PC-3 (cell line): ENCODE results near the gene RPL5. TPM values are rescaled to one million over a fixed set of nuclear protein-coding genes. Genes with fewer than 3 reads are reported as not detected.
A peak's percentile ranks its signal among the peaks of the same experiment; 100 is the strongest.

Experiments
- ATAC-seq: fragments of 200-7000 bp; cut with Tn5 transposase; 2 replicates; pipeline ENCODE4 v1.9.1; 2020; ENCODE audit warnings: mild to moderate bottlenecking, moderate library complexity
- BruUV-seq: library from RNA; stranded (reverse); fragments of 400-500 nt; replicated peaks from 2 replicates; lab custom pipeline; 2021; lab: Mats Ljungman, UMichigan
- CTCF ChIA-PET: fragments of 300-600 bp; sonication (Branson Sonifier 250); formaldehyde crosslinking; loops from one replicate; lab custom pipeline; 2022; ENCODE audit warnings: antibody characterized with exemption; lab: Charles Lee
- POLR2A ChIA-PET: fragments of 300-600 bp; sonication (Branson Sonifier 250); formaldehyde crosslinking; loops from one replicate; lab custom pipeline; 2022; ENCODE audit warnings: antibody characterized with exemption; ENCODE audit not compliant: unreplicated experiment; lab: Charles Lee
- DNase-seq: peaks from one replicate; pipeline ENCODE4 v3.0.0-alpha.2; 2015
- H2AFZ ChIP-seq: fragments of 300-600 bp; sonication (generic); 2 replicates; pipeline ENCODE4 v1.6.0; 2016; ENCODE audit warnings: antibody characterized with exemption, low read length
- H3F3A ChIP-seq: fragments of 300-600 bp; sonication (generic); one replicate; pipeline ENCODE4 v1.6.0; 2017; ENCODE audit warnings: antibody characterized with exemption, low read length, control low read depth, mild to moderate bottlenecking; ENCODE audit not compliant: unreplicated experiment
- H3K27ac ChIP-seq: fragments of 300-600 bp; sonication (generic); 2 replicates; pipeline ENCODE4 v1.5.1; 2016; ENCODE audit warnings: mild to moderate bottlenecking, low read length
- H3K27me3 ChIP-seq: fragments of 300-600 bp; sonication (generic); 2 replicates; pipeline ENCODE4 v1.6.1; 2016; ENCODE audit warnings: low read length, mixed read lengths
- H3K36me3 ChIP-seq: fragments of 300-600 bp; sonication (generic); 2 replicates; pipeline ENCODE4 v1.6.1; 2016; ENCODE audit warnings: low read depth, mixed run types, low read length, mixed read lengths
- H3K4me1 ChIP-seq: fragments of 300-600 bp; sonication (generic); 2 replicates; pipeline ENCODE4 v1.5.1; 2016; ENCODE audit warnings: low read length; ENCODE audit not compliant: insufficient read depth
- H3K4me2 ChIP-seq: fragments of 300-600 bp; sonication (generic); 2 replicates; pipeline ENCODE4 v1.6.0; 2016; ENCODE audit warnings: low read length
- H3K4me3 ChIP-seq: fragments of 300-600 bp; sonication (generic); 2 replicates; pipeline ENCODE4 v1.5.1; 2016; ENCODE audit warnings: mild to moderate bottlenecking, low read length, mixed read lengths
- H3K79me2 ChIP-seq: fragments of 300-600 bp; sonication (generic); 2 replicates; pipeline ENCODE4 v1.6.1; 2017; ENCODE audit warnings: low read length, mixed read lengths
- H3K9ac ChIP-seq: fragments of 300-600 bp; sonication (generic); 2 replicates; pipeline ENCODE4 v1.6.0; 2016; ENCODE audit warnings: mild to moderate bottlenecking, low read length
- H3K9me2 ChIP-seq: fragments of 300-600 bp; sonication (generic); replicated peaks from 2 replicates; pipeline ENCODE4 v1.6.1; 2016; ENCODE audit warnings: mixed run types, low read length, mixed read lengths
- H3K9me3 ChIP-seq: fragments of 300-600 bp; sonication (generic); 2 replicates; pipeline ENCODE4 v1.6.1; 2016; ENCODE audit warnings: low read length, mixed read lengths
- H4K20me1 ChIP-seq: fragments of 300-600 bp; sonication (generic); 2 replicates; pipeline ENCODE4 v1.6.1; 2016; ENCODE audit warnings: low read length, mixed read lengths
- CTCF ChIP-seq: fragments of 300-600 bp; sonication (generic); conservative IDR thresholded peaks from 2 replicates; pipeline ENCODE4 v1.5.1; 2017; ENCODE audit warnings: antibody characterized with exemption, low read depth, mild to moderate bottlenecking, low read length
- EZH2 ChIP-seq: fragments of 300-600 bp; sonication (generic); IDR thresholded peaks from one replicate; pipeline ENCODE4 v1.6.1; 2017; ENCODE audit warnings: antibody characterized with exemption, mild to moderate bottlenecking, low read length; ENCODE audit not compliant: unreplicated experiment
- EZH2phosphoT487 ChIP-seq: fragments of 300-600 bp; sonication (generic); IDR thresholded peaks from 2 replicates; pipeline ENCODE4 v1.6.1; 2018; ENCODE audit warnings: mild to moderate bottlenecking, antibody characterized with exemption, low read length, borderline replicate concordance
- intact Hi-C: fragments of 100-400 bp; cut with micrococcal nuclease; formaldehyde crosslinking; loops from 2 replicates; pipeline ENCODE4 v1.9.0; 2023
- total RNA-seq: library from RNA; depleted of rRNA; stranded (reverse); fragments of >200 nt; gene quantifications from 2 replicates; pipeline ENCODE4 v1.2.3, GENCODE V29; 2014

RPL5 gene
- total RNA-seq, 1 experiment from 2014 or later, result 1,285 TPM

DNA sequence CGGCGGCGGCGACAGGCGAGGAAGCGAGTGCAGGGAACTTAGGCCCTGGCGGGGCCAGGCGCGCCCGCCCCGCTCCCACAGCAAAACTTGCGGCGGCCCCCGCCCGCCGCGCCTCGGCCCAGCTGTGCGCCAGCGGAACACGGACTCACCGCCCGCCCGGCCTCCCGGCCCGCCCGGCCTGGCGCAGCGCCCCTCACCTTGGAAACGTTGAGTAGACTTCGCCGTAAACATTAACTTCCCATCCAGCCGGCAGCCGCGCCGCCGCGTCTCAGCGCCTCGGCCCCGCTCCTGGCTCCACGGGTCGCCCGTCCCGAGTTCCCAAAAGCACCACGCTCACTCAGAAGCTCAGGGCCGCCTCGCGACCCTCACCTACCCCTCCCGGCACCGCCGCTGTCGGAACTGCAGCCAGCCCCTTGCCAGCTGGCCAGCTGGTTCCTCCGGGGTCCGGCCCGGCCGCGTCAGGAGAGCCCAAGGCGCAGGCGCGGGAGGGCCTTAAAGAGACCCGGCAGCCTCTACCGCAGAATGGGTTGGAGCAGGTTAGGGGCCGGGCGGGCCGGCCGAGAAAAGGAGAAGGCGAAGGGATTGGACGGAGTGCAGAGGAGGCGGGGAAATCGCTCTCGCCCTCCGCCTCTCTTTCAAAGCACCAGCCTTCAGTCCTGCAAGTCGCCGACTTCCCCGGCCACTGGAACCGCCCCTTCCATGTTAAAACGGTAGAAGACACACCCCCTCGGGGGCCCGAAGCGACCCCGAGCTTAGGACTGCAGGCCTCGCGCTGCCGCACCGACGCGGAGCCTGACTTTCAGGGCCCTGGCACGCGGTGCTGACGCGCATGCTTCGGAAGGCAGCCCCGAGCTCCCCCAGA is 47.0 kb upstream of the RPL5 start, which contains the start of gene EVI5:
Gene EVI5, minus strand, starts transcription at position 470 of the 862 bp plus-strand sequence. CDS start 48,562 bp downstream, outside the sequence.
- intact Hi-C loops, result loop anchor here (2.0 kb wide), 2 partner anchors 36 to 46 kb away; no protein-coding TSS in a partner anchor
- Histone ChIP-seq H3K4me1 (peaks cover 11% of the 10 kb centered on the region), H3K36me3 (no peaks in the 10 kb centered on the region), H3F3A (no peaks in the 10 kb centered on the region), H3K9me2 (no peaks in the 10 kb centered on the region), H3K9me3 (no peaks in the 10 kb centered on the region), H3K9ac (peak within 1 kb of the TSS; percentile 79), H3K27ac (peak within 1 kb of the TSS; percentile 49), H3K4me2 (peak within 1 kb of the TSS; percentile 90), H2AFZ (peak within 1 kb of the TSS; percentile 95), H3K27me3 (no peaks in the 10 kb centered on the region), H4K20me1 (no peaks in the 10 kb centered on the region), H3K4me3 (peak within 1 kb of the TSS; percentile 94), H3K79me2 (peaks cover 43% of the 10 kb centered on the region)
- ATAC-seq, result peak; percentile 93
- ChIA-PET POLR2A (interaction anchor here (0.6 to 1.0 kb wide), 3 partner anchors 31 to 406 kb away, joined by 3 read pairs; partner anchors contain the start of gene RPL5), CTCF (interaction anchor here (1.5 to 1.6 kb wide), 2 partner anchors 47 to 475 kb away, joined by 7 to 8 read pairs; partner anchors contain the start of gene RPL5)
- peak; percentile 97 for DNase-seq
- BruUV-seq, result no TSS peak
- no peak for TF ChIP-seq EZH2

- H3K27me3 ChIP-seq, result no peaks in the 10 kb centered on the region
- no TSS peak for BruUV-seq
- H3F3A ChIP-seq, result no peaks in the 10 kb centered on the region
- POLR2A ChIA-PET, result interaction anchor here (1.0 kb wide), 1 partner anchor 45 kb away, joined by 3 read pairs; the partner anchor contains the start of gene RPL5
- CTCF ChIA-PET, result no interaction called here
- peaks cover 31% of the 10 kb centered on the region for H3K79me2 ChIP-seq
- H3K4me1 ChIP-seq, result peaks cover 11% of the 10 kb centered on the region
- TF ChIP-seq EZH2phosphoT487 (no peak), CTCF (no peak), EZH2 (no peak)
- DNase-seq (no peak), ATAC-seq (no peak)
- no peaks in the 10 kb centered on the region for H3K9me3 ChIP-seq
- no peaks in the 10 kb centered on the region for H4K20me1 ChIP-seq
- peak overlapping the region; percentile 94 for H3K4me3 ChIP-seq
- intact Hi-C loops, result no loop called here
- no peaks in the 10 kb centered on the region for H3K9me2 ChIP-seq
- no peak overlapping the region for H3K27ac ChIP-seq
- peak overlapping the region; percentile 90 for H3K4me2 ChIP-seq
- H3K36me3 ChIP-seq, result no peaks in the 10 kb centered on the region
- no peak overlapping the region for H3K9ac ChIP-seq
- peak overlapping the region; percentile 95; the same call in 1 of the 2 replicates for H2AFZ ChIP-seq
These were observed 45.5 kb upstream of the RPL5 start for GRCh38 chr1:92786111-92786901.

DNA sequence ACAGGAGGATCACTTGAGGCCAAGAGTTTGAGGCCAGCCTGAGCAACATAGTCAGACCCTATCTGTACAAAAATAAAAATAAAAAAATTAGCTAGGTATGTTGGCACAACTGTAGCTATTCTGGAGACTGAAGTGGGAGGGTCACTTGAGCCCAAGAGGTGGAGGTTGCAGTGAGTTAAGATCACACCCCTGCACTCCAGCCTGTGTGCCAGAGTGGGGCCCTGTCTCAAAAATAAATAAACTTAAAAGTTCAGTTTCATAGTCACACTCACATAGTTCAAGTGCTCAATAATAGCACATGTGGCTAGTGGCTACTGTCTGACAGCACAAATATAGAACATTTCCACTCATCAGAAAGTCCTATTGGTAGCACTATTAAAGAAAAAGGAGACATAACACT is 41.8 kb upstream of the RPL5 start:
- ChIA-PET POLR2A (no interaction called here), CTCF (interaction anchor here (0.6 kb wide), 1 partner anchor 94 kb away, joined by 3 read pairs; no protein-coding TSS in a partner anchor)
- Histone ChIP-seq H3K9me2 (no peaks in the 10 kb centered on the region), H3K79me2 (no peaks in the 10 kb centered on the region), H3K27me3 (no peaks in the 10 kb centered on the region), H2AFZ (no peak overlapping the region), H3K4me3 (no peak overlapping the region), H3K27ac (no peak overlapping the region), H3K9ac (no peak overlapping the region), H3K36me3 (no peaks in the 10 kb centered on the region), H4K20me1 (no peaks in the 10 kb centered on the region), H3F3A (no peaks in the 10 kb centered on the region), H3K9me3 (no peaks in the 10 kb centered on the region), H3K4me2 (no peak overlapping the region), H3K4me1 (no peaks in the 10 kb centered on the region)
- BruUV-seq, result no TSS peak
- DNase-seq (no peak), ATAC-seq (no peak)
- TF ChIP-seq CTCF (no peak), EZH2phosphoT487 (no peak), EZH2 (no peak)
- intact Hi-C loops, result no loop called here
